Measurements from ENCODE around the gene IQSEC1.

DNA sequence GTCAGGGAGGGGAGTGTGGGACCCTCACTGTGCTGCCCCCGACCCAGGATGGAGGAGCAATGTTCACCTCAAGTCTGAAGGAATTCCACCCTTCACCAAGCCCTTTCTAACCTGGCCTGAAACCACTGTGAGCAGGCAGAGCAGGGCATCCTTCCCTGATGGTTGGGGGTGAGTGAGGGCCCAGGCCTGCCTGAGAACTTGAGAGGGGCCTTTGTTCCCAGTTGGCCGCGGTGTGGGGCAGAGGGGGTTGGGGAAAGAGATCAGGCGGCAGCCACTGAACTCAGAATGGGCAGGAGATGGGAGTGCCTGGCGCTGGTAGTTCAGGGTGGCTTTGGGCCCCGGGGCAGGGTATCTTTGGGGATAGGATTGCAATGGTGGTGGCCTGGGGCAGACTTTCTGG lies 128.4 kb downstream of the IQSEC1 start:
- no peak for TF ChIP-seq SIN3A (conservative IDR thresholded peaks at IDR 0.05 in 1 of 2, IDR thresholded peaks at IDR 0.05 in 1 of 2; ENCODE audit: low read depth in 1 of 2, low read length in 2 of 2)
- no peak for TF ChIP-seq CTCF (IDR thresholded peaks at IDR 0.05; ENCODE audit: control extremely low read depth in 1 of 3, insufficient read depth in 1 of 3, low read depth in 1 of 3, low read length in 3 of 3)
- no peak for TF ChIP-seq POLR2A (IDR thresholded peaks at IDR 0.05; ENCODE audit: control extremely low read depth in 1 of 2, low read depth in 2 of 2, low read length in 2 of 2)
- TF ChIP-seq, protein P1, sequence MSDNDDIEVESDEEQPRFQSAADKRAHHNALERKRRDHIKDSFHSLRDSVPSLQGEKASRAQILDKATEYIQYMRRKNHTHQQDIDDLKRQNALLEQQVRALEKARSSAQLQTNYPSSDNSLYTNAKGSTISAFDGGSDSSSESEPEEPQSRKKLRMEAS (IDR thresholded peaks at IDR 0.05): no peak
- no peak for TF ChIP-seq POLR2AphosphoS5 (IDR thresholded peaks at IDR 0.05; ENCODE audit: low read depth, low read length)
- no peak for TF ChIP-seq BRCA1 (IDR thresholded peaks at IDR 0.05; ENCODE audit: low read depth, low read length)
- TF ChIP-seq KDM1A (IDR thresholded peaks at IDR 0.05; ENCODE audit: borderline replicate concordance, low read length): no peak
- TF ChIP-seq YY1 (IDR thresholded peaks at IDR 0.05; ENCODE audit: low read depth, low read length): no peak
- no peak for TF ChIP-seq CREB1 (IDR thresholded peaks at IDR 0.05)
- no peak for TF ChIP-seq TCF12 (IDR thresholded peaks at IDR 0.05; ENCODE audit: low read depth, low read length)
- TF ChIP-seq CHD7 (IDR thresholded peaks at IDR 0.05; ENCODE audit: insufficient replicate concordance, low read length): no peak
